Stimulated activated naive CD4-positive, alpha-beta T cell treated with Interleukin-2 at 50 U/mL for 16 hours (primary cell): ENCODE measurements around the gene PRDX5.
"Not testable (repeated sequence)": the region's sequence is repeated elsewhere in the genome, so short reads cannot be mapped to it uniquely, and the experiment has no call there.

Experiments used
- DNase-seq: peaks from one replicate; lab custom pipeline; 2025; lab: John Stamatoyannopoulos, UW

The PRDX5 gene

DNA sequence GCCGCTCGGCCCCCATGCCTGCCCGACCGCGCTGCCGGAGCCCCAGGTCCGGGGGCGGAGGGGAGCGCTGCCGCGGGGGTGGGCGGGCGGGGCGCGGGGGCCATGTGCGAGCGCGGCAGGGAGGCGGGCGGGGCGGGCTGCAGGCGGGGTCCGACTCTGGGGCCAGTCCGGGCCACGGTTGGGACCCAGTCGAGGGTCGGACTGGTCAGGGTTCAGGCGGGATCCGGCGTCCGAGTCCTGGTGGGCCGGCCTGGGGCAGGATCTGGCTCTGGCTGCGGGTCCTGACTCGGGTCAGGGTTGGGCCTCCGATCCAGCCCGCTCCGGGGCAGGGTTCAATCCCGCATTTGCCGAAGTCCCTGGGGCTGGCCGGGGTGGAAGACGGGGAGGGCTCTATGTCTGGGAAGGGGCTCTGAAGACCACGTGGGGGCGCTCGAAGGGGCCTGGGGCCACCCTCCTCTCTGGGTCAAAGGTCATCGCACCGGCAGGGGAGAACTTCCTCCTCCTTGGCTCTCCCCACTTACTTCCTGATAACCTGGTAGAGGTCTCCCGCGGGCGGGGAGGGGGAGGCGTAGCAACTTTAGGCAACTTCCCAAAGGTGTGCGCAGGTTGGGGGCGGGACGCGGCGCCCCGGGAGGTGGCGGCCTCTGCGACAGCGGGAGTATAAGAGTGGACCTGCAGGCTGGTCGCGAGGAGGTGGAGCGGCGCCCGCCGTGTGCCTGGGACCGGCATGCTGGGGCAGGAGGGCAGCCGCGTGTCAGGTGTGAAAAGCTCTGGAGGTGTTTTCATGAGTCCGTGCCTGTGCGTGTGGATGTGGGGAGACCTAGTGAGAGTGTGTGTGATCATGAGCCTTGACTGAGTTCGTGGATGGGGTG, 12.0 kb upstream of the PRDX5 start:
- peak; percentile 66 for DNase-seq

DNA sequence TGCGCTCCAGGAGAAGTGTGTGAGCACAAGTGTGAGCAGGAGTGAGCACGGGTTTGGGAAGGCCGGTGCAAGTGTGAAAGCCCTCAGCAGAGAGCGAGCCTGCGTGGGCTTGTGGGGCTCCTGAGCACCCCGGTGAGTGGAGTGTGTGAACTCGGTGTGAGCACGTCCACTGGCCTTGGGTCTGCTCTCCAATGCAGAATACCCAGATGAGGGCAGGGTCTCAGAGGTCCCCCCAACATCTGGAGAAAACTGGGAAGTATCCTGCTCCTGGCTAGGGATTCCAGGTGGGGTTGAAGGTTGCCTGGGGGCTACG, 11.4 kb upstream of the PRDX5 start:
- no peak for DNase-seq

DNA sequence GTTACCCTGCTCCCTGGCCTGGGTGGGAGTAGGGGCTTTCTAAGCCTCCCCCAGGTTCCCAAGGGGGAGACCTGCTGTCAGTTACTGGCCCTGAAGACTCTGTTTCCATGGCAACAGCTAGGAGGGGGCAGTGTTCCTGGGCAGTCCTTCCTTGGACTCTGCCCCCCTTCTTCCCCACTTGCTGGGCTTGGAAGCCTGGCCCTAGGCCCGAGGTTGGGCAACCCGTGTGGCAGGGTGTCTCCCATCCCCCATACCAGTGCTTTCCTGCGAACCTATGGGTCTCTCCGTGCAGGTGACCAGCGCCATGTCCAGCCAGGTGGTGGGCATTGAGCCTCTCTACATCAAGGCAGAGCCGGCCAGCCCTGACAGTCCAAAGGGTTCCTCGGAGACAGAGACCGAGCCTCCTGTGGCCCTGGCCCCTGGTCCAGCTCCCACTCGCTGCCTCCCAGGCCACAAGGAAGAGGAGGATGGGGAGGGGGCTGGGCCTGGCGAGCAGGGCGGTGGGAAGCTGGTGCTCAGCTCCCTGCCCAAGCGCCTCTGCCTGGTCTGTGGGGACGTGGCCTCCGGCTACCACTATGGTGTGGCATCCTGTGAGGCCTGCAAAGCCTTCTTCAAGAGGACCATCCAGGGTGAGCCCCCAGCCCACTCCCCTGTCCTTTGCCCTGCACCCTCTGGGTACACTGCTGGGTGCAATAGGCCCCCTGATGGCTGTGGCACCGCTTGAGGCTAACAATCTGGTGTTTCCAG, 10.9 kb upstream of the PRDX5 start:
- DNase-seq, result no peak

DNA sequence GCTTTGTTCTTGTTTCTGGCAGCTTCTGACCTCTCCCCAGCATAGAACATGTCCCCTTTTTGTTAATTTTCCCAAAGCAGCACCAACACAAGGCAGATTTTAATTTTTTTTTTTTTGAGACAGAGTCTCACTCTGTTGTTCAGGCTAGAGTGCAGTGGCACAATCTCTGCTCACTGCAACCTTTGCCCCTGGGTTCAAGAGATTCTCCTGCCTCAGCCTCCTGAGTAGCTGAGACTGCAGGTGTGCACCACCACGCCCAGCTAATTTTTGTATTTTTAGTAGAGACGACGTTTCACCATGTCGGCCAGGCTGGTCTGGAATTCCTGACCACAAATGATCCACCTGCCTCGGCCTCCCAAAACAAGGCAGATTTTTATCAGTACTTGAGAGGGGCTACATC, 10.1 kb upstream of the PRDX5 start:
- not testable (repeated sequence) for DNase-seq

DNA sequence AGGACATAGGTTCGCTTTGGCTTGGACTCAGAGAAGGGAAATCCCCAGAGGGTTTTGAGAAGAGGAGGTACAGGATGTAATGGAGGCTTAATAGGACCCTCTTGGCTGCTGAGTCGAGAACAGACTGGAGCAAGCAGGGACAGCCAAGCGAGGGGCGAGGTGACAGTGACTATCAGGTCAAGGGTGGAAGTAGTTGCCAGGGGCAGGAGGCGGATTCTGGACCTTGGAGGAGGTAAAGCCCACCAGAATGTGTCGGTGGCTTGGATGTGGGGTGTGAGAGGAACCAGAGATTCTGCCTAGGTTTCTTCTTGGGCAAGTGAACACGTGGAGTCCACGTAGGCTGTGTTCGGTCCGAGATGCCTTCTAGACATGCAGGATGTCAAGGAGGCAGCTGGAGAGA, 5.0 kb upstream of the PRDX5 start:
- no peak for DNase-seq

DNA sequence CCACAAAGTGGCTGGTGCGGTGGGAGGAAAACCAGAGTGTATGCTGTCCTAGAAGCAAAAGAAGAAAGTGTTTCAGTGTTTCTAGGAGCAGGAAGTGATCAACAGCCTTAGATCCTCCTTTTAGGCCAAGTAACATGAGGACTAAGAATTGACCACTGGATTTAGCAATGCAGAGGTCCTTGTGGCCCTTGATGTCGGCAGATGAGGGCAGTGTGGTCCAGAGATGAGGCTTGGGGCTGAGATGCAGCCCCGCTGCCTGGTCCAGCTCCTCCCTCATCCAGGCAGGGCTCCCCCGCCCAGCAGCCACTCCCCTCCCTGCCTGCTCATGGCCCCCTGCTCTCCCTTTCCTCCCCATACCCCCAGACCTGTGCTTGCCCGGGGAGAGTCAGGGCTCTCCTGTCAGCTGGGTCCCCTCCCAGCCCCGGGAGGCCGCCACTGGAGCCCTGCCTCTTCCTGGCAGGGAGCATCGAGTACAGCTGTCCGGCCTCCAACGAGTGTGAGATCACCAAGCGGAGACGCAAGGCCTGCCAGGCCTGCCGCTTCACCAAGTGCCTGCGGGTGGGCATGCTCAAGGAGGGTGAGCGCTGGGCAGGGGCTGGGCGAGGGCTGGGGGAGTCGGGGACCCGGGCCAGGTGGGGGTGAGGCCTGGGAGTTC, 4.3 kb upstream of the PRDX5 start:
- no peak for DNase-seq

DNA sequence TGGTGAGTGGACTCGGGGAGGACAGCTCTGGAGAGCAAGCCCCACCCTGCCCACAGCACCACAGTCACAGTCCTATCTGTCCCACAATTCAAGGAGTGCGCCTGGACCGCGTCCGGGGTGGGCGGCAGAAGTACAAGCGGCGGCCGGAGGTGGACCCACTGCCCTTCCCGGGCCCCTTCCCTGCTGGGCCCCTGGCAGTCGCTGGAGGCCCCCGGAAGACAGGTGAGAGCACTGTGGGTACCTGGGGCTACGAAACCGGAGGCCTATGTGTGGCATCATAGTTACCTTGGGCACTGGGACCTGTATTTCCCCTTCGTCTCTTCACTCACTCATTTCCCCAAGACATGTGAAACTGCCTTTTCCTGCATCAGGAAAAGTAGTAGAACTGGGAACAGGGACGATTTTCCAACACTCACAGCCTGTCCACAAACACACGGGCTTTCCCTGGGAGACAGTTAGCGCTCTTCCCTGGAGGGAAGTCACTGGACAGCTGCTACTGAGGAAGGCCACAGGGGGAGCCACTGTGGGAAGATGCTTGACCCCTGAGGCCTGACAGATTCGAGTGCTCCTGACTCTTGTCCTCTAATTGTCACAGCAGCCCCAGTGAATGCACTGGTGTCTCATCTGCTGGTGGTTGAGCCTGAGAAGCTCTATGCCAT, 3.6 kb upstream of the PRDX5 start:
- DNase-seq, result no peak

DNA sequence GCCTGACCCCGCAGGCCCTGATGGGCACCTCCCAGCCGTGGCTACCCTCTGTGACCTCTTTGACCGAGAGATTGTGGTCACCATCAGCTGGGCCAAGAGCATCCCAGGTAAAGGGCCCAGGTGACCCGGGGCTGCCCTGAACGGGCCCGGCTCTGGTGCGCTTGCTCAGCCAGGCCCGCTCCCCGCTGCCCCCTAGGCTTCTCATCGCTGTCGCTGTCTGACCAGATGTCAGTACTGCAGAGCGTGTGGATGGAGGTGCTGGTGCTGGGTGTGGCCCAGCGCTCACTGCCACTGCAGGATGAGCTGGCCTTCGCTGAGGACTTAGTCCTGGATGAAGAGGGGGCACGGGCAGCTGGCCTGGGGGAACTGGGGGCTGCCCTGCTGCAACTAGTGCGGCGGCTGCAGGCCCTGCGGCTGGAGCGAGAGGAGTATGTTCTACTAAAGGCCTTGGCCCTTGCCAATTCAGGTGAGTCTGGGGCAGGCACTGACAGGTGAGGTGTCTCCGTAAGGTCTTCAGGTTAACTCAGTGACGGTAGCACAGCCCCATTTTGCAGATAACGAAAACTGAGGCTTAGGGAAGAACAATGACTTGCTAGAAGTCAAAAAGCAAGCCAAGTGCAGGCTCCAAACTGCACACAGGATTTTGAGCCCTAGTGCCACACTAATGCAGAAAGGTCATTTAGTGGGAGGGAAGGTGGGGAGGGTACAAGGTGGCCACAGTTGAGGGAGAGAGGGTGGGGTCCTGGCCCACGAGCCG, 2.9 kb upstream of the PRDX5 start:
- no peak for DNase-seq

DNA sequence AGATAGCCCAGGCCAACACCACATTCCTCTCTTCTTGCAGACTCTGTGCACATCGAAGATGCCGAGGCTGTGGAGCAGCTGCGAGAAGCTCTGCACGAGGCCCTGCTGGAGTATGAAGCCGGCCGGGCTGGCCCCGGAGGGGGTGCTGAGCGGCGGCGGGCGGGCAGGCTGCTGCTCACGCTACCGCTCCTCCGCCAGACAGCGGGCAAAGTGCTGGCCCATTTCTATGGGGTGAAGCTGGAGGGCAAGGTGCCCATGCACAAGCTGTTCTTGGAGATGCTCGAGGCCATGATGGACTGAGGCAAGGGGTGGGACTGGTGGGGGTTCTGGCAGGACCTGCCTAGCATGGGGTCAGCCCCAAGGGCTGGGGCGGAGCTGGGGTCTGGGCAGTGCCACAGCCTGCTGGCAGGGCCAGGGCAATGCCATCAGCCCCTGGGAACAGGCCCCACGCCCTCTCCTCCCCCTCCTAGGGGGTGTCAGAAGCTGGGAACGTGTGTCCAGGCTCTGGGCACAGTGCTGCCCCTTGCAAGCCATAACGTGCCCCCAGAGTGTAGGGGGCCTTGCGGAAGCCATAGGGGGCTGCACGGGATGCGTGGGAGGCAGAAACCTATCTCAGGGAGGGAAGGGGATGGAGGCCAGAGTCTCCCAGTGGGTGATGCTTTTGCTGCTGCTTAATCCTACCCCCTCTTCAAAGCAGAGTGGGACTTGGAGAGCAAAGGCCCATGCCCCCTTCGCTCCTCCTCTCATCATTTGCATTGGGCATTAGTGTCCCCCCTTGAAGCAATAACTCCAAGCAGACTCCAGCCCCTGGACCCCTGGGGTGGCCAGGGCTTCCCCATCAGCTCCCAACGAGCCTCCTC, 2.0 kb upstream of the PRDX5 start:
- not testable (repeated sequence) for DNase-seq

DNA sequence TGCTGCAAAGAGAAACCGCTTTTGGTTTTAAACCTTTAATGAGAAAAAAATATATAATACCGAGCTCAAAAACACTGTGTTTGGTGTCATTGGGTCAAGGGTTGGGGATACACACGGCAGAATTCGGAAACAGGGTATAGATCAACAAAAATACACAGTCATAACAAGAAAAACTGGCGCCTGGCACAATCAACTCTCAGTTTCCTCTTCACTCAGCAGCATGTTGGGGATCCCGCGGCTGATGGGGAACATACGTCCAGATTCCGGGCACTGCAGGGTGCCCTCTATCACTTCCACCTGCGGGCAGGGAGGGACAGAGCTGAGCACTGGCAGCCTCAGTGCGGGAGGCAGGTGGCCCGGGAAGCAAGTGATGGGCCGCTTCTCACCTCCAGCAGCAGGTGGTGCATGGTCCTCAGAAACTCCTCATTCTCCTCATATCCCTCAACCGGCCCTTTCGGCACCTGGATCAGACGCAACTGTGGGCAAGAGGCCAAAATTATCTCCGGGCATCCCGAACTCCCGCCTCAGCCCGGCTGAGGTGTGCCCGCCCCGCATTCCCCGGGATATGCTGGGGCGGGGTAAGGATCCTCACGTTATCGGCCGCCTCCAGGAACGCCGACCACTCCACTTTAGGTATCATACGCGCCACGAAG, 1.1 kb upstream of the PRDX5 start:
- DNase-seq, result peak; percentile 24

DNA sequence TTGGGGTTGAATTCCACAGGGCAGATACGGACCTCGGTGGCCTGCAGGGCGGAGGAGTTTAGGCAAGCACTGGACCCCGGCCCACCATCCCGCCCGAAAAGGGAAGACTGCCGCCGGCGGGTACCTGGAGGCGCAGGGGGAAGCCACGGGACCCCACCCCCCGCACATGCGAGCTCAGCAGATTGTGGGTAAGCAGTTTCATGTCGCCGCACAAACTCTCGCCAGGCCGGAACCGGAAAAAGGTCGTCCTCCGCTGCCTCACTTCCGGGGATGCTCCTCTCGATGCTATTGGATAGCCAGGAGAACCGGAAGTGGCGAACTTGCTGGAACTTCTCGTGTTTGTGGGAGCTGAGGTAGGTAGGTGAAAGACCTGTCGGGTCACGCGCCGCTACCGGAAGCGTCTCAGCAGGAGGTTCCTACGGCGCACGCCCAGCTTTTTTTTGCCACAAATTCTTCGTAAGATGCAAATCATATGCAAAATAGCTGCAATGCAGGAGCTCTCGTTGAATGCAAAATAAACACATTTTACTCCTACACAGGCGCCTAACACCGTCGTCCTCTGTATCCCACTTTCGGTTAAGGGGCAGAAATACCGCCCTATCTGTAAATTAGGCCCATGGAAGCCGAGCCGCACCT, 478 bp upstream of the PRDX5 start, which contains the start of gene TRMT112:
TRMT112 (minus strand) TSS at position 235 of the 636 bp plus-strand sequence; CDS start at position 202, 33 bp downstream.
- DNase-seq, result peak; percentile 99

DNA sequence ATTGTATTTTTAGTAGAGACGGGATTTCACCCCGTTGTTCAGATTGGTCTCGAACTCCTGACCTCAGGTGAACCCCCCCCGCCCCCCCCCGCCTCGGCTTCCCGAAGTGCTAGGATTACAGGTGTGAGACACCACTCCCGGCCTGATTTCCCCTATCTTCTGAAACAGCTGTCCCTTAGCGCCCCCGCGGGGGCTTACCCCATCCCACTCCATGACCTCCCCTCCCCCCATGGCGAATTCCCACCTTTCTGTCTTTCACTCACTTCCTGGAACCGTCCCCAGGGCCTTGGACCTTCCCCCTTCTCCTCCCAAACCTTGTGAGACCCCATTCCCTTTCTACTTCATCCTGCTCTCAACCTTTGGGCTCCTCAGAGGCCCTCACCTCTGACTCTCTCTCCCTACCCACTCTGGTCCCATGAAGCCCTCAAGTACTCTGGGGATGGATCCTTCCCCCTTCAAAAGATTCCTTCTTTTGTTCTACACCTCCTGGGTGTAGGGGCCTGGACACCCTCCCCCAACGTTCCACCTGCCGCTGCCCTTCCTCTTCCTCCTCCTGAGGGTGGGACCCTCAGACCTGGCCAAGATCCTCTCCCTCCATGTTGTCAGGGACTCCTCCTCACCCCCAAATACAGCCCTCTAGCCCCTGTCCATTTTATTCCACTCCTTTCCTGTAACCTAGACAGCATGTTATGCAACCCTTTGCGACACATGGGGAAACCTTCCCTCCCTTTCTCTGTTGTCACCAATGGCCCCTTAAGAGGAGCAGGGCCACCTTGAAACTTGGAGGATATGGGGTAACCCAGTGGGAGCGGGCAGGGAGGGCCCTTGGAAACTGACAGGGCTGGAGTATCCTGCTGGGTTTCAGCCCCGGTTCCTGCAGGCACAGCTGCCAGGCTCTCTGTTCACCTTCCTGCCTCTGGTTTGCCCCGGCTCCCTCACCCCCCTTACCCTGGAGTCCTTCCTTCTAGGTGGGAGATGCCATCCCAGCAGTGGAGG, 1.1 kb downstream of the PRDX5 start:
- DNase-seq, result no peak

DNA sequence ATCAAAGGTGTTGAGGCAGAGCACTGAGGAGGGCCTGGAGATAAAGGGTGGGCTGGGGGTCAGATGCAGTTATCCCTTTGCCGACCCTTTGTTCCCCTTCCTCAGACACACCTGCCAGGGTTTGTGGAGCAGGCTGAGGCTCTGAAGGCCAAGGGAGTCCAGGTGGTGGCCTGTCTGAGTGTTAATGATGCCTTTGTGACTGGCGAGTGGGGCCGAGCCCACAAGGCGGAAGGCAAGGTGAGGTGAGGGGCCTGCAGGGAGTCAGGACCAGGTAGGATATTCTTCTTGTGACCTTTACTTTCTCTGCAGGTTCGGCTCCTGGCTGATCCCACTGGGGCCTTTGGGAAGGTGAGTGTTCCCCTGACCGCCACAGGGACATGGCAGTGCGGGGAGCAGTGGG, 2.6 kb downstream of the PRDX5 start:
- no peak for DNase-seq

DNA sequence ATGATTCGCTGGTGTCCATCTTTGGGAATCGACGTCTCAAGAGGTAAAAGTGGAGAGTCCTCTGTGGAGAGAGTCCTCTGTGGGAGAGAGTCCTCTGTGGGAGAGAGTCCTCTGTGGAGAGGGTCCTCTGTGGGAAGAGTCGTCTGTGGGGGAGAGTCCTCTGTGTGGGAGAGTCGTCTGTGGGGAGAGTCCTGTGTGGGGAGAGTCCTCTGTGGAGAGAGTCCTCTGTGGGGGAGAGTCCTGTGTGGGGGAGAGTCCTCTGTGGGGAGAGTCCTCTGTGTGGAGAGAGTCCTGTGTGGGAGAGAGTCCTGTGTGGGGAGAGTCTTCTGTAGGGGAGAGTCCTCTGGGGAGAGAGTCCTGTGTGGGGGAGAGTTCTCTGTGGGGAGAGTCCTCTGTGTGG, 3.1 kb downstream of the PRDX5 start:
- no peak for DNase-seq

DNA sequence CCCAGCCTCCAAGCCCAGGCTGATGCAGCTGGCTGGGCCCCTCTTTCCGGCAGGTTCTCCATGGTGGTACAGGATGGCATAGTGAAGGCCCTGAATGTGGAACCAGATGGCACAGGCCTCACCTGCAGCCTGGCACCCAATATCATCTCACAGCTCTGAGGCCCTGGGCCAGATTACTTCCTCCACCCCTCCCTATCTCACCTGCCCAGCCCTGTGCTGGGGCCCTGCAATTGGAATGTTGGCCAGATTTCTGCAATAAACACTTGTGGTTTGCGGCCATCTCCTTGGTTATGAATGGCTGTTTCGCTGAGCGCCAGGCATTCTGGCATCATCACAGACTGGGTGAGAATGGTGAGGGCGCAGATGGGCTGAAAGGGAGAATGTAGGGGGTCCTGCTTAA, 3.6 kb downstream of the PRDX5 start:
- no peak for DNase-seq

DNA sequence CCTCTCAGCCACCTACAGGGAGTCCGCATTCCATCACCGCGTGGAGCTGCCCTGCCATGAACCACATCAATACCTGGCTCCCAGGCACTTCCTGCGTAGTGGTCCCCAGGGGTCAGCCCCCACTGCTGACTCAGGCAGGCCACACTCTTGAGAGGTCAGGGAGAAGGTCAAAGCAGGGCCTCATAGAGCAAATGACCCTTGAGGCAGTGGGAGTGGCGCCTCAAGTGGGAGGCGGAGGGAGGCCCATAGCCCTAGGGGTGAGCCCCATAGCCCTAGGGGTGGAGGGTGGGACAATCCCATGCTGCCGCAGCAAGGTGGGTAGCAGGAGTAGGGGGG, 5.0 kb downstream of the PRDX5 start:
- no peak for DNase-seq

DNA sequence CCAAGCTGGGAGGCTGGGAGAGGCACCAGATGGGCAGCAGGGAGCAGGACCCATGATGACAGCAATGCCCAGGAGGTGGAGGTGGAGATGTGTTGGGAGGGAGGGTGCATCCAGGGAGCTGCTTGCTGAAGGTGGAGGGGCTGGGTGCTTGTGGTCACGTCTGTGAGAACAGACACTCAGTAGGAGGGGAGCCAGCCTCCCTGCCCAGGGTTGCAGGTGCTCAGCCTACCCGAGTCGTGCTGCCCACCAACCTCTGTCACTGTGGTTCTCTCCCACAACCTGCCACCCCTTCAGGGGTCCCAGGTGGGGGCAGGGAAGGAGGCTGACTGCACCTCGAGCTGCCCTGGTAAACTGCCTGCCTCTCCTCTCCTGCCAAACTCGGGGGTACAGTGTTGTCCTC, 5.5 kb downstream of the PRDX5 start:
- DNase-seq, result no peak

DNA sequence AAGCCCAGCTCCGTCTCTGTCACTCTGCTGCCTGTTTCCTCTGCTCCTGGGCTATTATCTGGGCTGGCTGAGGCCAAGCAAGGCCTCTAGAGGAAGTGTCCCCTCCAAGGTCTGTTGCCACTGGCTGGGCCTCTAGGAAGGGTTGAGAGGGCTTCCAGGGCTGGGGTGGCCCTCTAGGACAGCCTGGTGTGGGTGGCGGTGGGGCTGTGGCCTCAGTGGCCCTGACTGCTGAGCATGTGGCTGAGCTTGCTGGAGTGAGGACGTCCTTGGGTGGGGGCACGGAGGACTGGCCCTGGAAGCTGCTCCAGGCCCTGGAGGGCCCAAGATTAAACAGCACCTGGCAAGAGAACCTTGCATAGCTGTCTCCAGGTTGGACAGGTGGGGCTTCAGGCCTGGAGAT, 6.1 kb downstream of the PRDX5 start:
- DNase-seq, result not testable (repeated sequence)
